IPS DF 19.7 (cell line): ENCODE results near the gene PTPRQ.

Experiments used
- DNase-seq: peaks from one replicate; pipeline ENCODE4 v3.0.0-alpha.2; 2013; ENCODE audit warnings: low read depth, low spot score

PTPRQ gene

DNA sequence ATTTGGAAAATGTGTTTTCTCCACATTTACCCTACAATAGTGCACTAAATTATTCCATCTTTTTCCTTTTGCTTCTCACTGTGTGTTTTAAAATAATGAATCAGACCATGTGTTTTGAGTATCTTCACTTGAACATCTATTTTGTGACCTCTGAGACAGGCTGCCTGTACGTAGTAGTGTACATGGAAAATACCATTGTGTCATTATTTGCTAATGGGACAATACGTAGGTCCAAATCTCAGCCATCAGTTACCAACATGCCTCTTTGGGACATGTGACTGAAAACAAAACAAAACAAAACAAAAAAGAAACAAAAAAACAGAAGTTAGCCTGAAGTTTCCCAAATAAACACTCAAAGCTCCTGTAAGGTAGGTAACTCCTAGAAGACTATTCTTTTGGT is 256.3 kb downstream of the PTPRQ start:
- no peak for DNase-seq

GRCh38 chr12:80701388-80701787 is 257.4 kb downstream of the PTPRQ start:
- no peak for DNase-seq

DNA sequence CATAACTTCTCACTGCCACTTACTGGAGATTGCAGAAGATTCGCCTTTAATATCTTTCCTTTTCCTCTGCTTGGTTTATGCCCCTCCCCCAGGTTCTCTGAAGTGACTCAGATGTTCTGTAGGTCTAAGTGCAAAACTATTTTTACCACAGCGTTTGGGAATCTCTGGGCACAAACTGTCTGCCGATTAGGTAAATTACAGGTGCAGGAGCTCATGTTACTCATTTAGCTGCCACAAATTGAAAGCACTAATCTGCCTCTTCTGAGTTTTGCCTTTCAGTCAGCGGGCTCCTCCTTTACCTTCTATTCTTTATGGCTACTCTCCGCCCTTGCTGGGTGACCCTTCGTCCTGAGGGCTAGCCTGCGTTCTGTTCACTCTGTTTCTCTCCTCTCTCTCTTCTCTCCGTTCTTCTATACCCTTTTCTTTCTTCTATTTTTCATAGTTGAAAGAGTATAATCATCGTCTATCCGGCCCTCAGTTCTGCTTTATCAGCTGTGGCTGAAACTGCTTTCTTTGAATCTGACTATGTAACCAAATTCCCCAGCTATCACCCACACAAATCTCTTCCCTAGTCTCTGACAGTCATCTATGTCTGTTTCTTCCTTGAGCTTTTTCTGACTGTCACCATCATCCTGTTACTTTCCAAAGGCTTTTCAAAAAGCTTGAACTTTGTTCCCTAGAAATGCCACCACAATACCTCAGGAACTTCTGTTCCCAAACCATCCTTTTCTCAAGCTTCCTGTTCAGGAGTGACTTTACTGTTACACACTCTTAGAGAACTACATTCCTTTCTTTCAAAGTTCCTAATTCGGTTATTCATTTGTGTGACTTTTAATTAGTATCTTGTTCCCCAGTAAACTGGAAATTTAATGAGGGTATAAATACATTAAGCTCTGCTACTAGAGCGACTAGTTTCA is 259.1 kb downstream of the PTPRQ start:
- DNase-seq = no peak

GRCh38 chr12:80704420-80704819 is 260.4 kb downstream of the PTPRQ start:
- no peak for DNase-seq

DNA sequence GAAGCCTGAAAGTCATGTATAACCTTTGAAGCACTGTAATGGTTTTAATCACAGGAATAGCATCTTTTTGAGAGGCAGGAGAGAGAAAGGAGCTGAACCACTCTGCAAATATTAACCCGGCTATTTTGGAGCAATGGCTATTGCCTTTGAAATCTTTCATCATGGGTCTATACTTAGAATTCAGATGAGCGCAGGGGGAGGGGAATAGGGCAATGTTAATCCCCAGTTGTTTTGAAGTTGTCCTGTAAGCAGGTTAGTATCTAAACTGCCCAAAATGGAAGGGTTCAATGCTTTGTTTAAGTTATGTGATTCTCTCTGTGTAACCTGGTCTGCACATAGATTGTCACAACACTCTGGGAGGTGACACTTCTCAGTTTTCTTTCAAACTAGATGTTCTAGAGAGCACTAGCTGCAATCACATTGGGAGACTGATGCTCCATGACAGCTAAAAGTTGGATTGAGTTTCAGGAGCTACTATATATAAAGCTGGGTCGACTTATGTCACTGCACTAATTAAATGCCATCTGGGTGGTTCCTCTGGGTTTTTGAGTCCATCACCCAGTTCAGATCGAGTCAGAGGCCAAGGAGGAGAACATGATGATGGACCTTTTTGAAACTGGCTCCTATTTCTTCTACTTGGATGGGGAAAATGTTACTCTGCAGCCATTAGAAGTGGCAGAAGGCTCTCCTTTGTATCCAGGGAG is 263.2 kb downstream of the PTPRQ start, which contains the start of gene MYF6:
TSS of gene MYF6 (plus strand) at position 509 of the 704 bp plus-strand sequence. CDS start at position 595, 86 bp downstream.
- no peak for DNase-seq

GRCh38 chr12:80707830-80708258 is 263.8 kb downstream of the PTPRQ start:
- DNase-seq = no peak

GRCh38 chr12:80708259-80708974 is 264.4 kb downstream of the PTPRQ start:
- no peak for DNase-seq

- no peak for DNase-seq
These were observed 264.9 kb downstream of the PTPRQ start for GRCh38 chr12:80708975-80709328.

DNA sequence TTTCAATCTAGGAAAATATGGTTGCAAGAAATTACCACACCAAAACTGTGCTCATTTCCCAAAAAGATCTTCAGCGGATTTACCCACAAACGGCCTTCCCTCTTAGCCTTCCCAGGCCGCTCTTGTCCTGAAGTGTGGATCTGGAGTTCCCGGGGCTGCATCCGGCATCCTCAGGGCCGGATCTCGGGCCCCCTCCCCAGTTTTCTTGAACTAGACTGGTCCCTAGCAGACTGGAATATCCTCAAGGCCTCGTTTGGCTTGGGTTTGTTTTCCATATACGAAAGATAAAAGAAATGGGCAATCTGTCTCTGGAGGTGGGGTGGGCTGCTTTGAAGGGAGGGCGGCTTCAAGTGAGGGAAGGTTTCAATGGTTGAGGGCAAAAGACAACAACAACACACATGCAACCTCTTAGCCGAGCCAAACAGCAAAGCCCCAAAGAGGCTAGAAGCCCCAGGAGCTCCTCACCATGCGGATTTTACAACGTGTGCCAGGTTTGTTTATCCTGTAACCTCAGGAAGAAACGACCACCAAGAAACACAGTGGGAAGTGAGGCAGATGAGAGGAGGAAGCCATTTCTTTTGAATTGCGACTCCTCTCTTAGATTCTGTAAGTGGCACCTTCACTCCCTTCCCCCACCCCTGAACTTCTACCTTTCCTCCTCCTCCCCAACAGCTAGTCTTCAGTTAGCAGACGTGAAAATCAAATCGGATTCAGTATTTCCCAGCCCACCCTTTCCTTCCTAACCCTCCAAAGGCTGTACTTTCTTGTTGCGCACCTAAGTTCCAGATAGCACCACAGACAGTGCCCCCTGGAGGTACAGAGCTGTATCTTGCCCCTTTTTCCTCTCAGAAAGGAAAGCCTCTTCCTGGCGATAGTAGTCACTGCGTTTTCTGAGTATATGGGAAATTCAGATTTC is 266.0 kb downstream of the PTPRQ start:
- no peak for DNase-seq

- DNase-seq = no peak
These were observed 266.9 kb downstream of the PTPRQ start for GRCh38 chr12:80710727-80711449.

GRCh38 chr12:80711866-80712265 is 267.8 kb downstream of the PTPRQ start:
- no peak for DNase-seq

DNA sequence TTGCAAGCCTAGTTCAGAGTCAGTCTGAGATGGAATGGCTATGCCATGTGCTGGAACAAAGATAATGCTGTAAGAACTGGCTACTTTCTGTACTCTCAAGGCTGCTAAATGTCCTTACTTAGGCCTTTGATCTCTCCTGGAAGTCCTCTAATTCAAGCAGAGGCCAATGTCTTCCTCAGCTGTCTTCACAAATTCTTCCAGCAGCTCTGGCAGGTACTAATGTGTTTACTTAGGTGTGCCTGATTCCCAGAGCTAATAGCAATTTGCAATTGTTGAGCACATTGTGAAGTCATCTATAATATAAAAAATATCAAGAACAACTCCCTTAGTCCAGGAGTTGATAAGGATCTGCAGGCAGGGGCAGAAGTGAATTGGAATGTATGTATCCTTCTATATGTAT is 268.8 kb downstream of the PTPRQ start:
- DNase-seq = no peak

DNA sequence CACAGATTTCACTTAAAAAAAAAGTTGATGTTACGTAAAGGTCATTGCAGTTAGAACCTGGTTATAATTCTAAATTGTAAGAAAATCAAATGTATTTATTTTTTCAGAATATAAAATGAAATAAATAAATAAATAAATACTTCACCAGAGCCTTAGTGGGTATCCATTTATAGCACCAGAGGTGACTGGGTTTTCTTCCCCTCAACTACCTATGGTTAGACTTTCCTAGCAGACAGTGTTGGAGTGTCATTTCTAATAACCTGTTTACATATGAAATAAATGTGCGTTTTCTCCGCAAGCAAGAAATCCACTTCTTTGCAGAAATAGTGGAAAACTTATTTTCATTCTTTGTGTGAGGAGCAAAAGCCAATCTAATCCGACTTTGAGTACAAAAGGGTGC is 269.4 kb downstream of the PTPRQ start:
- DNase-seq = no peak

DNA sequence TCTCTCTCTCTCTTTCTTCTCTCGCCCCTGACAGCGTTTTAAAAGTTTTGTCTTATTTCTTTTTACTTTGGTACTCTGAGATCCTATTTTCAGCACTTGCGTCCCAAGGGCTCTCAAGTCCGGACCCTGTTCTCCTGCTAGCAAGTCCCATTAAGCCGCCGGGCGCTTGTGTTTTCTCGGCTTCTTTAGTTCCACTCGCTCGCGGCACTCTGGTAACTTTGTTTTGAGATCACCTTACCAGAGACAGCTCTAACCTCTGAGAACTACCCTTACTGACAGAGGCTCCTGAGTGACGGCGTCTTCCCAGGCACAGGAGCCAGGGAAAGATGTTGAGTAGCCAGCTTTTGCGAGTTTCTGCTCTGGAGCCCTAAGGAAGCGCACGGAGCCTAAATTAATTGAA is 270.0 kb downstream of the PTPRQ start:
- no peak for DNase-seq

DNA sequence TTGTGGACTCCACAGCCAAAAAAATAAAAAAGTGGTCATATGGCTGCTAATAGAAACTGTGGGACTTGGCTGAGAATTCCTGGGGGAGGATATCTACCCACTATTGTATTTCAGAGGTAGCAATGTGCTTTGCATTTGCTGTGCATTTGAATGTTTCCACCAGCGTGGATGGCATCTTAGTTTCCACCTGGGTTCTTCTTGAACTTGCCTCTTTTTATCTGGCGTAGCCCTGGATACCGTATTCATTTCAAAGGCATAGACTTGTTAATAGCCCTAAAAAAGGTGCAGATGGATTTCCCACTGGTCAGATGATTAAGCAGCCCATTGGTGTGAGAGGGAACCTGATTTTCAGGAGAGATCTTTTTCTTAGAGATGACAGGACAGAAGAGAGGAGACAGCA is 270.8 kb downstream of the PTPRQ start:
- DNase-seq = no peak

GRCh38 chr12:80715713-80716249 is 271.7 kb downstream of the PTPRQ start:
- no peak for DNase-seq

- no peak for DNase-seq
These were observed 272.8 kb downstream of the PTPRQ start, which contains the start of gene MYF5 for GRCh38 chr12:80716696-80717469. MYF5 (plus strand) TSS chr12:80716912; CDS start chr12:80717064, 152 bp downstream.

GRCh38 chr12:80717856-80718255 is 273.8 kb downstream of the PTPRQ start:
- DNase-seq = no peak

GRCh38 chr12:80720516-80720915 is 276.5 kb downstream of the PTPRQ start:
- no peak for DNase-seq
